SK-N-SH (cell line): ENCODE results near the gene VASP. TPM values are rescaled to one million over a fixed set of nuclear protein-coding genes. Genes with fewer than 3 reads are reported as not detected.

Experiments used
- CTCF ChIA-PET: fragments of 300-600, 350-600 bp; formaldehyde crosslinking; extraction: SDS; loops from one replicate; lab custom pipeline; 2021; lab: Yijun Ruan, JAX
- POLR2A ChIA-PET: fragments of 350-600 bp; sonication (Branson Sonifier 250); formaldehyde crosslinking; extraction: SDS; loops from one replicate; lab custom pipeline; 2020; ENCODE audit warnings: antibody characterized with exemption, inconsistent platforms; lab: Yijun Ruan, JAX
- DNase-seq: peaks from one replicate; pipeline ENCODE4 v3.0.0; 2012
- H2AFZ ChIP-seq: fragments of 200-600 bp; sonication (generic); 2 replicates; pipeline ENCODE4 v1.8.1; 2016; ENCODE audit warnings: antibody characterized with exemption, mild to moderate bottlenecking, low read depth
- H3F3A ChIP-seq: fragments of 200-600 bp; sonication (generic); replicated peaks from 2 replicates; pipeline ENCODE3; 2016; ENCODE audit warnings: antibody characterized with exemption, mild to moderate bottlenecking; ENCODE audit not compliant: insufficient read depth
- H3K27ac ChIP-seq, 2 experiments: fragments of 200-500 bp in 1 of 2; fragments of 200-600 bp in 1 of 2; sonication (Bioruptor generic) in 1 of 2; sonication (generic), shearing (Covaris generic) in 1 of 2; 2 replicates each; pipeline versions ENCODE4 v1.5.1 to v1.6.1; 2014 to 2016; ENCODE audit warnings: low read depth in 2 of 2, inconsistent platforms in 1 of 2, low read length in 1 of 2, mild to moderate bottlenecking in 1 of 2, mixed read lengths in 1 of 2
- H3K27me3 ChIP-seq: fragments of 200-600 bp; sonication (generic), shearing (Covaris generic); 2 replicates; pipeline ENCODE4 v1.6.1; 2016; ENCODE audit warnings: mixed run types; ENCODE audit not compliant: insufficient read depth
- H3K36me3 ChIP-seq, 2 experiments: fragments of 200-500 bp in 1 of 2; fragments of 200-600 bp in 1 of 2; sonication (Bioruptor generic) in 1 of 2; sonication (generic) in 1 of 2; replicated peaks in 1 of 2; 2 replicates each; pipeline versions ENCODE3 to v1.5.1; 2014 to 2016; ENCODE audit warnings: low read length in 1 of 2, mild to moderate bottlenecking in 1 of 2; ENCODE audit not compliant: insufficient read depth in 2 of 2, control insufficient read depth in 1 of 2
- H3K4me1 ChIP-seq, 2 experiments: fragments of 200-500 bp in 1 of 2; fragments of 200-600 bp in 1 of 2; sonication (Bioruptor generic) in 1 of 2; sonication (generic), shearing (Covaris generic) in 1 of 2; 2 replicates each; pipeline versions ENCODE4 v1.5.1 to v1.6.1; 2014 to 2016; ENCODE audit warnings: low read depth in 1 of 2, low read length in 1 of 2, mixed run types in 1 of 2; ENCODE audit not compliant: insufficient read depth in 2 of 2, control insufficient read depth in 1 of 2
- H3K4me2 ChIP-seq: fragments of 200-600 bp; sonication (generic), shearing (Covaris generic); 2 replicates; pipeline ENCODE4 v1.6.1; 2017; ENCODE audit warnings: mixed run types
- H3K4me3 ChIP-seq, 2 experiments: fragments of 200-500 bp in 1 of 2; fragments of 200-600 bp in 1 of 2; sonication (Bioruptor generic) in 1 of 2; sonication (generic), shearing (Covaris generic) in 1 of 2; 2 replicates each; pipeline versions ENCODE4 v1.5.1 to v1.8.1; 2014 to 2016; ENCODE audit warnings: low read depth in 2 of 2, inconsistent platforms in 1 of 2, low read length in 1 of 2, mild to moderate bottlenecking in 1 of 2, mixed read lengths in 1 of 2, moderate library complexity in 1 of 2
- H3K79me2 ChIP-seq: fragments of 200-600 bp; sonication (generic); 2 replicates; pipeline ENCODE4 v1.8.1; 2017; ENCODE audit warnings: mild to moderate bottlenecking; ENCODE audit not compliant: insufficient read depth
- H3K9ac ChIP-seq: fragments of 200-600 bp; sonication (generic); 2 replicates; pipeline ENCODE4 v1.6.1; 2017; ENCODE audit warnings: mixed run types
- H3K9me2 ChIP-seq: fragments of 200-600 bp; sonication (generic); 2 replicates; pipeline ENCODE4 v1.6.1; 2017; ENCODE audit warnings: mixed run types
- H3K9me3 ChIP-seq: fragments of 200-600 bp; sonication (generic); 2 replicates; pipeline ENCODE4 v1.6.1; 2017; ENCODE audit warnings: mixed run types, mild to moderate bottlenecking, moderate library complexity
- H4K20me1 ChIP-seq: fragments of 200-600 bp; sonication (generic); 2 replicates; pipeline ENCODE4 v1.6.1; 2017; ENCODE audit warnings: mild to moderate bottlenecking, mixed run types; ENCODE audit not compliant: insufficient read depth
- CHD2 ChIP-seq: fragments of 150-350 bp; IDR thresholded peaks from 2 replicates; pipeline ENCODE4 v1.6.1; 2018; ENCODE audit warnings: low read length; ENCODE audit not compliant: partially characterized antibody
- ELF1 ChIP-seq: IDR thresholded peaks from 2 replicates; pipeline ENCODE4 v1.4.0; 2012
- FOXJ3 ChIP-seq: sonication (generic); formaldehyde crosslinking; IDR thresholded peaks from 2 replicates; pipeline ENCODE4 v1.5.1; 2020; ENCODE audit warnings: mild to moderate bottlenecking, missing genetic modification reagents
- FOXM1 ChIP-seq: IDR thresholded peaks from 2 replicates; pipeline ENCODE4 v1.4.0; 2012; ENCODE audit warnings: low read depth, mild to moderate bottlenecking
- MEF2A ChIP-seq: IDR thresholded peaks from 2 replicates; pipeline ENCODE4 v1.4.0; 2012; ENCODE audit warnings: low read depth, borderline replicate concordance
- MXI1 ChIP-seq: IDR thresholded peaks from 2 replicates; pipeline ENCODE4 v1.6.1; 2012; ENCODE audit warnings: mild to moderate bottlenecking, low read depth, low read length, improper control_type of control experiment
- POLR2AphosphoS5 ChIP-seq: IDR thresholded peaks from 2 replicates; pipeline ENCODE4 v1.6.1; 2012; ENCODE audit warnings: low read depth, low read length
- RAD21 ChIP-seq: IDR thresholded peaks from 2 replicates; pipeline ENCODE4 v1.6.1; 2012; ENCODE audit warnings: mild to moderate bottlenecking, low read length
- RCOR1 ChIP-seq: fragments of 150-350 bp; IDR thresholded peaks from 2 replicates; pipeline ENCODE4 v1.6.1; 2017; ENCODE audit warnings: antibody characterized with exemption, low read length
- RFX5 ChIP-seq: IDR thresholded peaks from 2 replicates; pipeline ENCODE4 v1.6.1; 2012; ENCODE audit warnings: mild to moderate bottlenecking, improper control_type of control experiment, low read length
- RXRA ChIP-seq: IDR thresholded peaks from 2 replicates; pipeline ENCODE4 v1.4.0; 2012; ENCODE audit warnings: low read depth, mild to moderate bottlenecking, borderline replicate concordance
- SIN3A ChIP-seq: IDR thresholded peaks from 2 replicates; pipeline ENCODE4 v1.6.1; 2012; ENCODE audit warnings: low read depth, mild to moderate bottlenecking, low read length, moderate library complexity, borderline replicate concordance
- TCF12 ChIP-seq: IDR thresholded peaks from 2 replicates; pipeline ENCODE4 v1.4.0; 2012
- TEAD4 ChIP-seq: IDR thresholded peaks from 2 replicates; pipeline ENCODE4 v1.4.0; 2012; ENCODE audit warnings: mild to moderate bottlenecking, borderline replicate concordance; ENCODE audit not compliant: insufficient read depth
- WGBS: methylation state at CpG from one replicate; pipeline ENCODE4 v1.1.6; 2017; ENCODE audit warnings: low lambda C conversion rate; 5-methylcytosine and 5-hydroxymethylcytosine counted together
- polyA plus RNA-seq, 3 experiments: library from polyadenylated mRNA; depleted of rRNA; stranded (reverse); fragments of >200 nt; gene quantifications; 2 replicates each; pipeline ENCODE4 v1.2.3, GENCODE V29; 2012
- TF ChIP-seq, protein P1 (sequence below): IDR thresholded peaks from 2 replicates; pipeline ENCODE4 v1.6.1; 2012; ENCODE audit warnings: mild to moderate bottlenecking, low read depth, low read length, moderate library complexity
- TF ChIP-seq, protein P2 (sequence below): IDR thresholded peaks from 2 replicates; pipeline ENCODE4; 2012
- TF ChIP-seq, protein P3 (sequence below): fragments of 150-350 bp; IDR thresholded peaks from 2 replicates; pipeline ENCODE4 v1.6.1; 2016; ENCODE audit warnings: mild to moderate bottlenecking, low read depth, low read length
- TF ChIP-seq, protein P4 (sequence below): IDR thresholded peaks from 2 replicates; pipeline ENCODE4 v1.4.0; 2012; ENCODE audit warnings: low read depth, borderline replicate concordance
- TF ChIP-seq, protein P5 (sequence below): IDR thresholded peaks from 2 replicates; pipeline ENCODE4 v1.4.0; 2012; ENCODE audit warnings: low read depth, borderline replicate concordance

VASP gene
- polyA plus RNA-seq, 1 of the 3 experiments (the other 2 are of a cell fraction): 37.8 TPM

DNA sequence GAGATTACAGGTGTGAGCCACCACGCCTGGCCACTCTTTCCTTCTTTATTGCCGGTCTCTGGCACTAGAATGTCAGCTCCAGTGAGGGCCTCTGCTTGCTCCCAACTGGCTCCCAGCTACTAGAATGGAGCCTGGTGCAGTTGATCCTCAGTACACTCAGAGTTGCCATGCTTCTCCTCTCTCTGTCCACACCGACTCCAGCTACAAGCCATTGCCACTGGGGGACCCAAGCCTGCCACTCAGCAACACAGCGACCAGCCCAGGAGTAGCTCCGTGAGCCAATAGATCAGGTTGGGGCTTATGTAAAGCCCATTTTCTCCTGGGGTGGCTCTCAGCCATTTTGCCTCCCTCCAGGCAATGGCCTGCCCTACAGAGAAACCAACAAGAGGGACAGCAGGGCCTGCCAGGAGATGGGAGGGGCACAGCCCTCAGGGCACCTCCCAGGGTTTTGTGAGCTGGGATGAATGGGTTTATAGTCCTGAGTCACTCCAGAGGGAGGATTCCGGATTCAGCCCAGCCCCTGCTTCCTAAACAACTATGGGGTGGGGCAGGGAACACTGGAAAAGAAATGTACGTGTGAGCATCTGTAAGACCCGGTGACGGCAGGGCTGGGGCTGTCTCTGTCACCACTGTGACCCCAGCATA, 40.8 kb downstream of the VASP start:
- Histone ChIP-seq H3K36me3 (no peaks in the 10 kb centered on the region), H3K27me3 (no peaks in the 10 kb centered on the region), H3K4me1 (no peaks in the 10 kb centered on the region), H3K27ac (no peak overlapping the region), H3K9ac (no peak overlapping the region), H3K4me2 (no peak overlapping the region), H3F3A (peaks cover 2% of the 10 kb centered on the region), H3K79me2 (no peaks in the 10 kb centered on the region), H4K20me1 (no peaks in the 10 kb centered on the region), H3K4me3 (no peak overlapping the region), H2AFZ (no peak overlapping the region), H3K9me2 (no peaks in the 10 kb centered on the region), H3K9me3 (no peaks in the 10 kb centered on the region)
- 88% methylated on average over 9 of the region's 9 CpGs for WGBS
- TF ChIP-seq, protein P1, sequence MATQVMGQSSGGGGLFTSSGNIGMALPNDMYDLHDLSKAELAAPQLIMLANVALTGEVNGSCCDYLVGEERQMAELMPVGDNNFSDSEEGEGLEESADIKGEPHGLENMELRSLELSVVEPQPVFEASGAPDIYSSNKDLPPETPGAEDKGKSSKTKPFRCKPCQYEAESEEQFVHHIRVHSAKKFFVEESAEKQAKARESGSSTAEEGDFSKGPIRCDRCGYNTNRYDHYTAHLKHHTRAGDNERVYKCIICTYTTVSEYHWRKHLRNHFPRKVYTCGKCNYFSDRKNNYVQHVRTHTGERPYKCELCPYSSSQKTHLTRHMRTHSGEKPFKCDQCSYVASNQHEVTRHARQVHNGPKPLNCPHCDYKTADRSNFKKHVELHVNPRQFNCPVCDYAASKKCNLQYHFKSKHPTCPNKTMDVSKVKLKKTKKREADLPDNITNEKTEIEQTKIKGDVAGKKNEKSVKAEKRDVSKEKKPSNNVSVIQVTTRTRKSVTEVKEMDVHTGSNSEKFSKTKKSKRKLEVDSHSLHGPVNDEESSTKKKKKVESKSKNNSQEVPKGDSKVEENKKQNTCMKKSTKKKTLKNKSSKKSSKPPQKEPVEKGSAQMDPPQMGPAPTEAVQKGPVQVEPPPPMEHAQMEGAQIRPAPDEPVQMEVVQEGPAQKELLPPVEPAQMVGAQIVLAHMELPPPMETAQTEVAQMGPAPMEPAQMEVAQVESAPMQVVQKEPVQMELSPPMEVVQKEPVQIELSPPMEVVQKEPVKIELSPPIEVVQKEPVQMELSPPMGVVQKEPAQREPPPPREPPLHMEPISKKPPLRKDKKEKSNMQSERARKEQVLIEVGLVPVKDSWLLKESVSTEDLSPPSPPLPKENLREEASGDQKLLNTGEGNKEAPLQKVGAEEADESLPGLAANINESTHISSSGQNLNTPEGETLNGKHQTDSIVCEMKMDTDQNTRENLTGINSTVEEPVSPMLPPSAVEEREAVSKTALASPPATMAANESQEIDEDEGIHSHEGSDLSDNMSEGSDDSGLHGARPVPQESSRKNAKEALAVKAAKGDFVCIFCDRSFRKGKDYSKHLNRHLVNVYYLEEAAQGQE: no peak
- TF ChIP-seq TEAD4 (no peak), ELF1 (no peak), CHD2 (no peak), RXRA (no peak), MEF2A (no peak), MXI1 (no peak), FOXM1 (no peak), RAD21 (no peak), TCF12 (no peak), RFX5 (no peak), FOXJ3 (no peak), SIN3A (no peak), RCOR1 (no peak), POLR2AphosphoS5 (no peak)
- TF ChIP-seq, protein P2, sequence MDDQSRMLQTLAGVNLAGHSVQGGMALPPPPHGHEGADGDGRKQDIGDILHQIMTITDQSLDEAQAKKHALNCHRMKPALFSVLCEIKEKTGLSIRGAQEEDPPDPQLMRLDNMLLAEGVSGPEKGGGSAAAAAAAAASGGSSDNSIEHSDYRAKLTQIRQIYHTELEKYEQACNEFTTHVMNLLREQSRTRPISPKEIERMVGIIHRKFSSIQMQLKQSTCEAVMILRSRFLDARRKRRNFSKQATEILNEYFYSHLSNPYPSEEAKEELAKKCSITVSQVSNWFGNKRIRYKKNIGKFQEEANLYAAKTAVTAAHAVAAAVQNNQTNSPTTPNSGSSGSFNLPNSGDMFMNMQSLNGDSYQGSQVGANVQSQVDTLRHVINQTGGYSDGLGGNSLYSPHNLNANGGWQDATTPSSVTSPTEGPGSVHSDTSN: no peak
- TF ChIP-seq, protein P3, sequence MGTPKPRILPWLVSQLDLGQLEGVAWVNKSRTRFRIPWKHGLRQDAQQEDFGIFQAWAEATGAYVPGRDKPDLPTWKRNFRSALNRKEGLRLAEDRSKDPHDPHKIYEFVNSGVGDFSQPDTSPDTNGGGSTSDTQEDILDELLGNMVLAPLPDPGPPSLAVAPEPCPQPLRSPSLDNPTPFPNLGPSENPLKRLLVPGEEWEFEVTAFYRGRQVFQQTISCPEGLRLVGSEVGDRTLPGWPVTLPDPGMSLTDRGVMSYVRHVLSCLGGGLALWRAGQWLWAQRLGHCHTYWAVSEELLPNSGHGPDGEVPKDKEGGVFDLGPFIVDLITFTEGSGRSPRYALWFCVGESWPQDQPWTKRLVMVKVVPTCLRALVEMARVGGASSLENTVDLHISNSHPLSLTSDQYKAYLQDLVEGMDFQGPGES: no peak
- TF ChIP-seq, protein P4, sequence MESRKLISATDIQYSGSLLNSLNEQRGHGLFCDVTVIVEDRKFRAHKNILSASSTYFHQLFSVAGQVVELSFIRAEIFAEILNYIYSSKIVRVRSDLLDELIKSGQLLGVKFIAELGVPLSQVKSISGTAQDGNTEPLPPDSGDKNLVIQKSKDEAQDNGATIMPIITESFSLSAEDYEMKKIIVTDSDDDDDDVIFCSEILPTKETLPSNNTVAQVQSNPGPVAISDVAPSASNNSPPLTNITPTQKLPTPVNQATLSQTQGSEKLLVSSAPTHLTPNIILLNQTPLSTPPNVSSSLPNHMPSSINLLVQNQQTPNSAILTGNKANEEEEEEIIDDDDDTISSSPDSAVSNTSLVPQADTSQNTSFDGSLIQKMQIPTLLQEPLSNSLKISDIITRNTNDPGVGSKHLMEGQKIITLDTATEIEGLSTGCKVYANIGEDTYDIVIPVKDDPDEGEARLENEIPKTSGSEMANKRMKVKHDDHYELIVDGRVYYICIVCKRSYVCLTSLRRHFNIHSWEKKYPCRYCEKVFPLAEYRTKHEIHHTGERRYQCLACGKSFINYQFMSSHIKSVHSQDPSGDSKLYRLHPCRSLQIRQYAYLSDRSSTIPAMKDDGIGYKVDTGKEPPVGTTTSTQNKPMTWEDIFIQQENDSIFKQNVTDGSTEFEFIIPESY: no peak
- TF ChIP-seq, protein P5, sequence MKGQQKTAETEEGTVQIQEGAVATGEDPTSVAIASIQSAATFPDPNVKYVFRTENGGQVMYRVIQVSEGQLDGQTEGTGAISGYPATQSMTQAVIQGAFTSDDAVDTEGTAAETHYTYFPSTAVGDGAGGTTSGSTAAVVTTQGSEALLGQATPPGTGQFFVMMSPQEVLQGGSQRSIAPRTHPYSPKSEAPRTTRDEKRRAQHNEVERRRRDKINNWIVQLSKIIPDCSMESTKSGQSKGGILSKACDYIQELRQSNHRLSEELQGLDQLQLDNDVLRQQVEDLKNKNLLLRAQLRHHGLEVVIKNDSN: no peak
- CTCF ChIA-PET: interaction anchor here (1.4 to 1.5 kb wide), 2 partner anchors 22 to 63 kb away, joined by 3 read pairs; no protein-coding TSS in a partner anchor
- POLR2A ChIA-PET: no interaction called here
- no peak for DNase-seq
